H1 (cell line): Measurements from ENCODE around the gene SFTPB. TPM values are rescaled to one million over a fixed set of nuclear protein-coding genes. Genes with fewer than 3 reads are reported as not detected.

Experiments used
- CTCF ChIA-PET: fragments of 300-600 bp; sonication (Branson Sonifier 250); formaldehyde crosslinking; loops from one replicate; lab custom pipeline; 2021; ENCODE audit not compliant: partially characterized antibody; lab: Charles Lee
- POLR2A ChIA-PET: fragments of 300-600 bp; sonication (Branson Sonifier 250); formaldehyde crosslinking; loops from one replicate; lab custom pipeline; 2021; ENCODE audit warnings: inconsistent platforms; ENCODE audit not compliant: partially characterized antibody; lab: Charles Lee
- DNase-seq, 2 experiments: peaks; one replicate each; pipeline versions ENCODE4 v3.0.0 to v3.0.0-alpha.2; 2010 to 2022; ENCODE audit warnings: low spot score in 2 of 2, low read depth in 1 of 2, mixed read lengths in 1 of 2
- FAIRE-seq: peaks from 2 replicates; lab custom pipeline; 2011; peaks lifted over from hg19 to GRCh38; lab: Jason Lieb, UNC
- H2AFZ ChIP-seq: 2 replicates; pipeline ENCODE4 v1.8.1; 2012; ENCODE audit warnings: low read length, inconsistent platforms
- H2AK5ac ChIP-seq: 2 replicates; pipeline ENCODE4 v1.6.1; 2013; ENCODE audit warnings: low read depth, low read length
- H2BK120ac ChIP-seq: replicated peaks from 2 replicates; pipeline ENCODE3; 2013; ENCODE audit warnings: low read depth, low read length, inconsistent platforms
- H2BK12ac ChIP-seq: 2 replicates; pipeline ENCODE4 v1.6.1; 2013; ENCODE audit warnings: low read depth, low read length
- H2BK15ac ChIP-seq: 2 replicates; pipeline ENCODE4 v1.6.1; 2013; ENCODE audit warnings: low read length
- H2BK20ac ChIP-seq: 2 replicates; pipeline ENCODE4 v1.6.1; 2013; ENCODE audit warnings: low read length
- H2BK5ac ChIP-seq: 2 replicates; pipeline ENCODE4 v1.6.1; 2013; ENCODE audit warnings: low read depth, low read length
- H3K14ac ChIP-seq: 2 replicates; pipeline ENCODE4 v1.6.1; 2013; ENCODE audit warnings: inconsistent platforms; ENCODE audit not compliant: insufficient read length
- H3K18ac ChIP-seq: 2 replicates; pipeline ENCODE4 v1.6.1; 2013; ENCODE audit warnings: low read length; ENCODE audit errors: extremely low read depth
- H3K23ac ChIP-seq: 2 replicates; pipeline ENCODE4 v1.6.1; 2013; ENCODE audit warnings: inconsistent platforms; ENCODE audit not compliant: insufficient read length
- H3K23me2 ChIP-seq: 2 replicates; pipeline ENCODE4 v1.6.1; 2013; ENCODE audit warnings: low read depth, low read length
- H3K27ac ChIP-seq: 2 replicates; pipeline ENCODE4 v1.6.1; 2011; ENCODE audit warnings: low read depth, low read length, inconsistent platforms
- H3K27me3 ChIP-seq, 4 experiments: replicated peaks in 1 of 4; 1 replicate in 1 of 4; 2 replicates in 3 of 4; pipeline versions ENCODE4 v1.6.1 to v1.8.1; 2011 to 2013; ENCODE audit warnings: low read length in 3 of 4, mild to moderate bottlenecking in 3 of 4, inconsistent platforms in 2 of 4, mixed read lengths in 2 of 4, moderate library complexity in 1 of 4; ENCODE audit not compliant: control insufficient read depth in 3 of 4, insufficient read depth in 3 of 4; ENCODE audit errors: extremely low read depth in 1 of 4
- H3K36me3 ChIP-seq, 4 experiments: 2 replicates each; pipeline versions ENCODE4 v1.6.1 to v1.8.1; 2011 to 2013; ENCODE audit warnings: mild to moderate bottlenecking in 4 of 4, low read length in 3 of 4, moderate library complexity in 2 of 4, control low read depth in 1 of 4, inconsistent platforms in 1 of 4; ENCODE audit not compliant: insufficient read depth in 4 of 4, control insufficient read depth in 2 of 4
- H3K4ac ChIP-seq: replicated peaks from 2 replicates; pipeline ENCODE3; 2013; ENCODE audit warnings: low read length, low read depth, mixed read lengths, inconsistent platforms; ENCODE audit not compliant: insufficient read length
- H3K4me1 ChIP-seq, 4 experiments: replicated peaks in 1 of 4; 1 replicate in 1 of 4; 2 replicates in 3 of 4; pipeline versions ENCODE4 v1.6.1 to v1.8.1; 2011 to 2013; ENCODE audit warnings: low read length in 3 of 4, inconsistent platforms in 2 of 4, mixed read lengths in 1 of 4; ENCODE audit not compliant: insufficient read depth in 4 of 4, control insufficient read depth in 3 of 4
- H3K4me2 ChIP-seq, 2 experiments: 2 replicates each; pipeline versions ENCODE4 v1.6.1 to v1.8.1; 2011 to 2013; ENCODE audit warnings: low read depth in 2 of 2, low read length in 2 of 2, control low read depth in 1 of 2, inconsistent platforms in 1 of 2, mild to moderate bottlenecking in 1 of 2; ENCODE audit not compliant: insufficient read depth in 1 of 2
- H3K4me3 ChIP-seq, 4 experiments: fragments of 200-600, 300-600 bp in 1 of 4; sonication (generic), shearing (Covaris generic), sonication (Bioruptor Twin) in 1 of 4; 2 replicates each; pipeline versions ENCODE4 v1.5.1 to v1.8.1; 2011 to 2016; ENCODE audit warnings: low read length in 4 of 4, low read depth in 3 of 4, control low read depth in 2 of 4, inconsistent platforms in 2 of 4, mild to moderate bottlenecking in 2 of 4, mixed read lengths in 1 of 4, moderate library complexity in 1 of 4; ENCODE audit not compliant: insufficient read depth in 2 of 4; ENCODE audit errors: extremely low read depth in 1 of 4
- H3K56ac ChIP-seq: replicated peaks from 2 replicates; pipeline ENCODE3; 2013; ENCODE audit warnings: low read depth, mild to moderate bottlenecking, mixed read lengths, low read length, inconsistent platforms; ENCODE audit not compliant: insufficient read length
- H3K79me1 ChIP-seq: 2 replicates; pipeline ENCODE4 v1.6.1; 2013; ENCODE audit warnings: low read depth, low read length, control low read depth
- H3K79me2 ChIP-seq, 2 experiments: 2 replicates each; pipeline versions ENCODE4 v1.6.1 to v1.8.1; 2012 to 2013; ENCODE audit warnings: low read length in 2 of 2, mild to moderate bottlenecking in 2 of 2, inconsistent platforms in 1 of 2; ENCODE audit not compliant: insufficient read depth in 2 of 2, control insufficient read depth in 1 of 2
- H3K9ac ChIP-seq, 4 experiments: replicated peaks in 1 of 4; 1 replicate in 1 of 4; 2 replicates in 3 of 4; pipeline versions ENCODE4 v1.6.1 to v1.8.1; 2011 to 2013; ENCODE audit warnings: low read depth in 3 of 4, low read length in 3 of 4, control low read depth in 2 of 4, mild to moderate bottlenecking in 2 of 4, moderate library complexity in 2 of 4, inconsistent platforms in 1 of 4; ENCODE audit errors: extremely low read depth in 1 of 4
- H3K9me3 ChIP-seq, 2 experiments: 2 replicates each; pipeline versions ENCODE4 v1.6.1 to v1.8.1; 2012 to 2013; ENCODE audit warnings: mild to moderate bottlenecking in 2 of 2, moderate library complexity in 2 of 2, control low read depth in 1 of 2, inconsistent platforms in 1 of 2, low read depth in 1 of 2, low read length in 1 of 2, mixed read lengths in 1 of 2; ENCODE audit not compliant: insufficient read depth in 2 of 2
- H4K20me1 ChIP-seq, 2 experiments: replicated peaks in 1 of 2; 2 replicates each; pipeline versions ENCODE3 to v1.8.1; 2011 to 2013; ENCODE audit warnings: inconsistent platforms in 2 of 2, low read length in 2 of 2, mild to moderate bottlenecking in 1 of 2; ENCODE audit not compliant: insufficient read depth in 2 of 2, control insufficient read depth in 1 of 2
- H4K5ac ChIP-seq: 2 replicates; pipeline ENCODE4 v1.6.1; 2013; ENCODE audit warnings: low read length, low read depth, mixed read lengths, inconsistent platforms; ENCODE audit not compliant: insufficient read length
- H4K8ac ChIP-seq: 2 replicates; pipeline ENCODE4 v1.8.0; 2013; ENCODE audit warnings: mild to moderate bottlenecking, moderate library complexity, low read length, inconsistent platforms; ENCODE audit not compliant: insufficient read depth; ENCODE audit errors: extremely low read depth
- H4K91ac ChIP-seq: replicated peaks from 2 replicates; pipeline ENCODE3; 2013; ENCODE audit warnings: low read length, mixed read lengths, inconsistent platforms; ENCODE audit not compliant: insufficient read length
- ASH2L ChIP-seq: fragments of 200-600, 300-600 bp; sonication (generic); IDR thresholded peaks from one replicate; pipeline ENCODE4 v1.7.1; 2017; ENCODE audit warnings: low read length
- CBX5 ChIP-seq: fragments of 300-800, 300-1000 bp; sonication (generic); IDR thresholded peaks from 2 replicates; pipeline ENCODE4 v1.7.1; 2016; ENCODE audit warnings: antibody characterized with exemption, low read length, low read depth
- EZH2 ChIP-seq: fragments of 200-600 bp; sonication (generic); IDR thresholded peaks from 2 replicates; pipeline ENCODE4 v1.7.1; 2012; ENCODE audit warnings: low read depth, mild to moderate bottlenecking, moderate library complexity, low read length, inconsistent platforms; ENCODE audit not compliant: severe bottlenecking
- FOSL1 ChIP-seq: IDR thresholded peaks from 2 replicates; pipeline ENCODE4 v1.6.1; 2011; ENCODE audit warnings: mild to moderate bottlenecking, low read depth, low read length, moderate library complexity; ENCODE audit not compliant: insufficient read depth
- RAD21 ChIP-seq, 2 experiments: IDR thresholded peaks in 1 of 2; conservative IDR thresholded peaks in 1 of 2; 2 replicates each; pipeline ENCODE4 v1.6.1; 2011; ENCODE audit warnings: low read depth in 2 of 2, low read length in 2 of 2, improper control_type of control experiment in 1 of 2, inconsistent platforms in 1 of 2, mild to moderate bottlenecking in 1 of 2, moderate library complexity in 1 of 2
- RBBP5 ChIP-seq: IDR thresholded peaks from 2 replicates; pipeline ENCODE4 v1.7.1; 2012; ENCODE audit warnings: low read depth, mild to moderate bottlenecking, inconsistent platforms, low read length, moderate library complexity, borderline replicate concordance
- TAF1 ChIP-seq: IDR thresholded peaks from 2 replicates; pipeline ENCODE4 v1.6.1; 2011; ENCODE audit warnings: mild to moderate bottlenecking, low read depth, low read length
- TCF12 ChIP-seq: IDR thresholded peaks from 2 replicates; pipeline ENCODE4 v1.6.1; 2011; ENCODE audit warnings: low read depth, mild to moderate bottlenecking, low read length
- WGBS, 2 experiments: shearing (Covaris generic) in 1 of 2; methylation state at CpG; one replicate each; pipeline versions ENCODE4 v1.1.6 to v1.1.7; 2013 to 2015; ENCODE audit warnings: low lambda C conversion rate in 2 of 2, mixed read lengths in 2 of 2, inconsistent platforms in 1 of 2, low coverage in 1 of 2, missing lambda C conversion rate in 1 of 2; ENCODE audit not compliant: insufficient replicate concordance in 2 of 2, insufficient coverage in 1 of 2, insufficient read length in 1 of 2; ENCODE audit errors: extremely low coverage in 1 of 2, missing lambda C conversion rate in 1 of 2; 5-methylcytosine and 5-hydroxymethylcytosine counted together
- polyA plus RNA-seq, 7 experiments: library from polyadenylated mRNA; depleted of rRNA in 3 of 7; stranded (reverse) in 5 of 7; unstranded in 2 of 7; fragments of >200 nt in 5 of 7; fragments of 200-250 nt in 2 of 7; gene quantifications; 1 replicate in 5 of 7; 2 replicates in 1 of 7; 4 replicates in 1 of 7; pipeline versions ENCODE4 v1.2.1 to v1.2.3, GENCODE V29; 2011 to 2013; ENCODE audit warnings: missing spikeins in 2 of 7, mixed read lengths in 2 of 7
- total RNA-seq: library from RNA; stranded (reverse); fragmentation: NEBNext Ultra II Directional; extraction: Animal tissue kit (Norgen Biotek cat#: 25700); gene quantifications from 2 replicates; pipeline ENCODE4 v1.2.1, GENCODE V29; 2021

The SFTPB gene
- total and polyA plus RNA-seq, 2 of the 8 experiments (the other 6 are each of a cell fraction or from before 2014, with no cell fraction given): not detected

DNA sequence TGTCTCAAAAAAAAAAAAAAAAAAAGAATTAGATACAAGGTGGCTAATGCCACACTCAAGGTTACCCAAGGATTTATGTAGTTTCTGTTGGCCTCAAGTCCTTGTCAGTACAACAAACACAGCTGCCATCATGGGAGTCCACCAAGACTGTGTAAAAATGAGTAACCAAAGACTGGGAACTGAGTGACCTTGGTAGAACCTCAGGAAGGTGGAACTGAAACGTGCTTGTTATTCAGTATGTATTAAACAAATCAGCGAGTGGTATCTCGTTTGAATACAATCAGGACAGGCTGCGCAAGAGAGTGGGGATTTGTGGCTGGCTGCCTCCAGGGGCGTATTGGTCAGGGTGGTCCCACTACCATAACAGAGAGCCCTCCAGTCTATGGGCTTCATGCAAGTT, 1.6 kb upstream of the SFTPB start:
- peaks cover 0 to 3% of the 10 kb centered on the region in 2 experiments for H4K20me1 ChIP-seq
- no peak overlapping the region for H2AFZ ChIP-seq
- no peaks in the 10 kb centered on the region for H3K9me3 ChIP-seq
- no peak for FAIRE-seq
- H4K91ac ChIP-seq: no peak overlapping the region
- no peak overlapping the region for H2BK20ac ChIP-seq
- no peaks in the 10 kb centered on the region for H3K79me2 ChIP-seq
- H4K8ac ChIP-seq: no peak overlapping the region
- no peak overlapping the region for H3K23ac ChIP-seq
- H3K23me2 ChIP-seq: peaks cover 4% of the 10 kb centered on the region; the same call in 1 of the 2 replicates
- no peaks in the 10 kb centered on the region for H3K36me3 ChIP-seq
- H3K14ac ChIP-seq: no peak overlapping the region
- POLR2A ChIA-PET: no interaction called here
- no peak overlapping the region for H3K9ac ChIP-seq
- no peak overlapping the region for H3K4me2 ChIP-seq
- no peaks in the 10 kb centered on the region for H3K27me3 ChIP-seq
- 87% methylated on average over 5 of the region's 5 CpGs; no CpG with 5 or more reads in 1 of the 2 experiments for WGBS, 2 experiments
- H2AK5ac ChIP-seq: no peak overlapping the region
- H2BK12ac ChIP-seq: no peak overlapping the region
- no peaks in the 10 kb centered on the region for H3K79me1 ChIP-seq
- H3K4ac ChIP-seq: no peak overlapping the region
- no peak overlapping the region for H3K56ac ChIP-seq
- CTCF ChIA-PET: interaction anchor here (0.6 to 1.1 kb wide), 3 partner anchors 11 to 276 kb away, joined by 3 read pairs; no protein-coding TSS in a partner anchor
- peaks cover 0 to 2% (median 0%) of the 10 kb centered on the region in 4 experiments; a peak in 3 of 7 replicates for H3K4me1 ChIP-seq
- no peak overlapping the region for H2BK5ac ChIP-seq
- 0 out of 2 replicates have a peak overlapping the region, but pooled peaks have one; percentile 37 for H2BK15ac ChIP-seq
- no peak overlapping the region for H4K5ac ChIP-seq
- no peak overlapping the region for H3K18ac ChIP-seq
- H3K27ac ChIP-seq: no peak overlapping the region
- H3K4me3 ChIP-seq: no peak overlapping the region
- no peak for DNase-seq
- H2BK120ac ChIP-seq: no peak overlapping the region
- TF ChIP-seq RBBP5 (no peak), RAD21 (IDR thresholded peaks at IDR 0.05 in 1 of 2, conservative IDR thresholded peaks at IDR 0.05 in 1 of 2; ENCODE audit: low read depth in 2 of 2, low read length in 2 of 2) (no peak), FOSL1 (no peak), EZH2 (no peak), TCF12 (no peak), TAF1 (no peak), ASH2L (no peak), CBX5 (no peak)
